Stimulated activated CD4-positive, alpha-beta T cell treated with anti-CD3 and anti-CD28 coated beads, Interleukin-4, amount 100 ng/mL, for 48 hours (primary cell): ENCODE measurements around the gene SLC5A2.

Experiments used
- DNase-seq, 2 donors: peaks; one replicate each; pipeline ENCODE4 v3.0.0-alpha.2; 2020; ENCODE audit warnings: low read depth in 2 of 2

SLC5A2 gene

GRCh38 chr16:31459687-31460581, 23.0 kb upstream of the SLC5A2 start:
- DNase-seq: peak; percentile 100

DNA sequence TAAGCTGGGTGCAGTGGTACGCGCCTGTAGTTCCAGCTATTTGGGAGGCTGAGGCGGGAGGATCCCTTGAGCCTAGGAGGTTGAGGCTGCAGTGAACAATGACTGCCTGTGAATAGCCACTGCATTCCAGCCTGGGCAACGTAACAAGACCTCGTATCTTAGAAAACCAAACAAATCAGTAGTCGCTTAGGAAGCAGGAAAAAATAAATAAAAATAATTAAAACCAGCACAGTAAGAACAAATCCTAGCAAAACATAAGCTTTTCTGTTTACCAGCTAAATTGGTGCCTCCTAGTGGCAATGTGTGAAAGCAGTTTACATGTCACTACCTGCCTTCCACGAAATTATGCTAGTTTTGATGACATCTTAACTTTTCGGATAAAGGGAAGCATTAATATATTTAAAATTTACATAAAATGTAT, 22.3 kb upstream of the SLC5A2 start:
- no peak for DNase-seq

- no peak for DNase-seq
Measured at GRCh38 chr16:31461201-31461920, 21.6 kb upstream of the SLC5A2 start.

GRCh38 chr16:31461921-31462804, 20.8 kb upstream of the SLC5A2 start:
- DNase-seq: no peak

- no peak for DNase-seq
Measured at GRCh38 chr16:31464348-31464769, 18.6 kb upstream of the SLC5A2 start.

DNA sequence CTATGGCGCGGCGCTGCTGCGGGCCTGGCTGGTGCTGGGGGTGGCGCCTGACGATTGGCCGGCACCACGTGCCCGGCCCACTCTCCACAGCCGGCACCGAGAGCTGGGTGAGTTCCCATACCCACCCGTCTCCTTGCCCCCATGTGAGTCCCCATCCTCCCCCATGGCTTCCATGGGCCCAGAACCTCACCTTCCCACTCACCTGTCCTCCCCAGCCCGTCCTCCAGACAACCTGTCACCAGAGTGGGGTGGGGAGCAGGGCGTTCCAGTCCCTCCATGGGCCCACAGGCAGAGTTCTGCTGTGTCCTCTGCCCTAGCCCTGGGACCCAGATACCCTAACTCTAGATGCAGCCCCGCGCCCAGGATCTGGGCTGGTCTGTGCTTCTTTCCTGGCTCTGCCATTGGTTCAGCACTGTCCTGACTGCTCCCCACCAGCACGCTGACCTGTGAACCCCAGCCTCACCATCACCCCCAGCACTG, 18.1 kb upstream of the SLC5A2 start:
- DNase-seq: no peak

DNA sequence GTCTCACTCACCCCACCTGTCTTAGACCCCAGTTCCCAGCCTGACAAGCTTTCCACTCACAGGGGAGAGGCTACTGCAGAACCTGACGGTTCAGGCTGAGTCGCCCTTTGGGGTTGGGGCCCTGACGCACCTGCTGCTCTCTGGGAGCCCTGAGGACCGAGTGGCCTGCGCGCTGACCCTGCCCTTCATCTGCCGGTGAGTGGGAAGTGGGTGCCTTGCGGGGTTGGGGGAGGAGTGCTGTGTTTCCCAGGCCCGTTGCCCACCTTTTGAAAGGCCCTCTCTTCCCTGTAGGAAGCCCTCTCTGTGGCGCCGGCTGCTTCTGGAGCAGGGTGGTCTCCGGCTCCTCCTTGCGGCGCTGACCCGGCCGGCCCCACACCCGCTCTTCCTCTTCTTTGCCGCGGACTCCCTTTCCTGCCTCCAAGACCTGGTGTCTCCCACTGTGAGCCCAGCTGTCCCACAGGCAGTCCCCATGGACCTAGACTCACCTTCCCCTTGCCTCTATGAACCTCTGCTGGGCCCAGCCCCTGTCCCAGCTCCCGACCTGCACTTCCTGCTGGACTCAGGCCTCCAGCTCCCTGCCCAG, 17.0 kb upstream of the SLC5A2 start:
- DNase-seq: no peak

- DNase-seq: no peak
Measured at GRCh38 chr16:31466381-31466841, 16.5 kb upstream of the SLC5A2 start.

- DNase-seq: no peak
Measured at GRCh38 chr16:31467151-31467773, 15.7 kb upstream of the SLC5A2 start.

GRCh38 chr16:31467858-31468257, 15.1 kb upstream of the SLC5A2 start:
- DNase-seq: no peak

DNA sequence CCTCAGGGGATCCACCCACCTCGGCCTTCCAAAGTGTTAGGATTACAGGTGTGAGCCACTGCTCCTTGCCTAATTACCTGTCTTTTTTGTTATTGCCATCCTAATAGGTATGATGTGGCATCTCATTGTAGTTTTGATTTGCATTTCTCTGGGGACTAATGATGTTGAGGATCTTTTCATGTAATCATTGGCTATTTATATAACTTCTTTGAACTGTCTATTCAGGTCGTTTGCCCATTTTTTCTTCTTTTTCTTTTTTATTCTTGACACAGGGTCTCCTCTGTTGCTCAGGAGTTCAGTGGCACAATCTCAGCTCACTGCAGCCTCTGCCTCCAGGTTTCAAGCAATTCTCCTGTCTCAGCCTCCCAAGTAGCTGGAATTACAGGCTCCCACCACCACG, 12.3 kb upstream of the SLC5A2 start:
- no peak for DNase-seq

DNA sequence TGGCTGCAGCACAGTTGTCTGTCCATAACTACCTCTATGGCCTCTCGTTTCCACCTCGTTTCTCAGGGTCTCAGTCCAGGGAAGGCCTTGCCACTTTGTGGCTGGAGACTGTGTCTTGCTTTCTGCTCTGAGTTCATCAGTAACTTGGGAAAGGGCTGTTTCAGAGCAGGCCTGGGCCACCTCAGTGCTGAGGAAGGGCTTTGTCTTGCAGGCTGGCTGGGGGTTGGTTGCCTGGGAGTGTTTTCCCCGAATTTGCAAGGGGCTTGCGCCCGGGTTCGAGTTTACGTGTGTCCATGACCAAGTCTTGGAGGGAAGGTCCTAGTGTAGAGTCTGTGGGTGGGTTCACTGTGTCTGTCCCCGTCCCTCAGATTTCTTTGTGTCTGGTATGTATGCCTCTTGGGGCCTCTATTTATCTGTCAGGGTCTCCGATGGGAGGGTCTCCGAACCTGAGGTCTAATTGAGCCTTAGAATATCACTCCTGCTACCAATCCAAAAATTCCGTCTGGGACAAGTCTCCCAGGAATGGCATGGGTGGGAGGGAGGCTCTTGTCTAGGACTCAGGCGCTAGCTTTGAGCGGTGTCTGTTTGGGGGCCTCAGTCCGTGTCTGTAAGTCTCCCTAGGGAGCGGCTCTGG, 11.6 kb upstream of the SLC5A2 start:
- DNase-seq: no peak

GRCh38 chr16:31471875-31472708, 10.8 kb upstream of the SLC5A2 start, which contains the start of gene TGFB1I1:
TSS of gene TGFB1I1 (plus strand) at chr16:31472152. CDS start at chr16:31472189, 37 bp downstream.
- no peak for DNase-seq

DNA sequence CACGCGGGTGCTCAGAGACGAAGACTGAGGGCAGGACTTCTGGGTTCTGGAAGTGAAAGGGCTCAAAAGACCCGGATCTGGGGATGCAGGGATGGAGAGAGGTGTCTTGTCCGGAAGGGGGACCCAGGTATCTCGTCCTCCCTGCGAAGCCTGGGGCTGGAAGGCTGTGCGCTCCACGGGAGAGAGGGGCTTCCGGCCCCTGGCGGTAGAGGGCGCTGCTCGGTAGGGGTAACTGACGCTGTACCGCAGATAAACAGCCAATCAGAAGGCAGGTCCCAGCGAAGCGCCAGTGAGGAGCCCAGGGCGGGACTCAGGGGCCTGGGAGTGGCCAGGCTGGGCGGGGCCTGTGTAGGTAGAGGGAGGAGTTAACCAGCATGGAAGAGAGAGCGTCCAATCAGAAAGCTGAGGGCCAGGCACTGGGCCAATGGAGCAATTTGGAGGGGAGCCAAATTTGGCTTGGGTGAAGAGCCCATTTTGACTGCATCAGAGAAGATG, 10.2 kb upstream of the SLC5A2 start:
- DNase-seq: peak in 1 of 2 donors; percentile 55

DNA sequence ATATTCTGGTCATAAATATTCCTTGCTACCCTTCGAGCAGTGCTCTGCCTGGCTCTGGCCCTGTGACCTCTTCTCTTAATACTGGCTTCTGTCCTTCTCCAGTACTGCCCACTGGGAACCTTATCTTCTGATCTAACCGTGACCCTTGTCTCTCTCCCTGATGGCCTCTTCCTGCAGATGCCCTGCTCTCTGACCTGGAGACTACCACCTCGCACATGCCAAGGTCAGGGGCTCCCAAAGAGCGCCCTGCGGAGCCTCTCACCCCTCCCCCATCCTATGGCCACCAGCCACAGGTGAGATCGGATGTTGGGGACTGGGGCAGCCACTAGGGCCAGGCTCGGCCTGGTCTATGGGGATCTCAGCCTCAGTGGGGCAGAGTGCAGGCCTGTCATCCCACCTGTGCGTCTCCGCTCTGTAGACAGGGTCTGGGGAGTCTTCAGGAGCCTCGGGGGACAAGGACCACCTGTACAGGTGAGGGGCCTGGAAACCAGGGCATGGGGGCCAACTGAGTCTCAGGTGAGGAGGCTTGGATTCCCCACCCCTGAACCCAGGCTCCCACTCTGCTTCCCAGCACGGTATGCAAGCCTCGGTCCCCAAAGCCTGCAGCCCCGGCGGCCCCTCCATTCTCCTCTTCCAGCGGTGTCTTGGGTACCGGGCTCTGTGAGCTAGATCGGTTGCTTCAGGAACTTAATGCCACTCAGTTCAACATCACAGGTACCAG, 9.5 kb upstream of the SLC5A2 start:
- DNase-seq: no peak

DNA sequence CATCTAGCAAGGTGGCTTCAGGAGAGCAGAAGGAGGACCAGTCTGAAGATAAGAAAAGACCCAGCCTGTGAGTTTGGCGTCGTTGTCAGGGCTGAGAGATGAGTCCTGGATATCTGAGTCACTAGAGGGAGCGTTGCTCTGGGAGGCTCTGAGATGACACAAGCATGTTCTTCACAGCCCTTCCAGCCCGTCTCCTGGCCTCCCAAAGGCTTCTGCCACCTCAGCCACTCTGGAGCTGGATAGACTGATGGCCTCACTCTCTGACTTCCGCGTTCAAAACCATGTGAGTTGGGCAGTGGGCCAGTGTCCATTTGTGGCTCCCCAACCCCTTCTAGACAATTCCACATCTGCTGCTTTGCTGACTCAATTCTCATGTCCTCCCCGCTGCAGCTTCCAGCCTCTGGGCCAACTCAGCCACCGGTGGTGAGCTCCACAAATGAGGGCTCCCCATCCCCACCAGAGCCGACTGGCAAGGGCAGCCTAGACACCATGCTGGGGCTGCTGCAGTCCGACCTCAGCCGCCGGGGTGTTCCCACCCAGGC, 8.7 kb upstream of the SLC5A2 start:
- DNase-seq: no peak

DNA sequence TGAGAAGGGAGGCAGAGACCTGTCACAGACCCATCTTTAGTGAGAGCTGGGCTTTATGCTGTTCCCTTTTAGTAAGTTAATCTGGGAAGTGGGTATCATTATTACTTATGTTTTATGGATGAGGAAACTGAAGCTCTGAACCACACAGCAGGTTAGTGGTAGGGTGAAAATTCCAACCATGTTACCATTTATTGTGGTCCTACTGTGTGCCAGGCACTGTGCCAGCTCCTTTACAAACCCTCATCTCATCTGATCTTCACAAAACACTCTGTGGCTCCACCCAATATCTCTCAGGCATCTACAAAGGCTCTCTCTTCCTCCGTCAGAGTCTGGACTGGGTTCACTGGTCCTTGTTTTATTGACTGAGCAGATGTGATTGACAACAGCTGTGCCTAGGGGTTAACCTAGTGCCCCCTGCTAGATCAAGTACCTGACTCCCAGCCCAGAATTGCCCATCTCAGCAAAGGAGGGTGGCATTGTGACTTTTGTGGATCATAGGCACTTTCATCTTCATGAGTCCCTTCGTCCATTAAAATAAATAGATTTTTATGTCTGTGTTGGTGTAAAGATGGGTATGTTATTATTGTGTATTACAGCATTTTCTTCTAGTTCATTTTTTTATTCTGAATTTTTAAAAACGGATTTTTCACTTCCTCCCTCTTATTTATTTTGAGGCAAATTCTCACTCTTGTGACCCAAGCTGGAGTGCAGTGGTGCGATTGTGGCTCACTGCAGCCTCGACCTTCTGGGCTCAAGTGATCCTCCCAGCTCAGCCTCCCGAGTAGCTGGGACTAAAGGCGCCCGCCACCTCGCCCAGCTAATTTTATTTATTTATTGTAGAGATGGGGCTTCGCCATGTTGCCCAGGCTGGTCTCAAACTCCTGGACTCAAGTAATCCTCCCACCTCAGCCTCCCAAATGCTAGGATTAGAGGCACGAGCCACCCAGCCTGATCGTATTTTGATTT, 7.9 kb upstream of the SLC5A2 start:
- no peak for DNase-seq
